HCT116 (cell line): ENCODE measurements around the gene EYA4. TPM values are rescaled to one million over a fixed set of nuclear protein-coding genes. Genes with fewer than 3 reads are reported as not detected.

Source experiments
- ATAC-seq: fragments of 200-7000 bp; cut with Tn5 transposase; 2 replicates; pipeline ENCODE4 v1.9.1; 2020; ENCODE audit warnings: mild to moderate bottlenecking, moderate library complexity
- BruUV-seq: library from RNA; stranded (reverse); fragments of 400-500 nt; replicated peaks from 2 replicates; lab custom pipeline; 2021; lab: Mats Ljungman, UMichigan
- CTCF ChIA-PET: fragments of 300-600 bp; sonication (Branson Sonifier 250); formaldehyde crosslinking; loops from one replicate; lab custom pipeline; 2021; ENCODE audit warnings: antibody characterized with exemption; lab: Charles Lee
- POLR2A ChIA-PET: fragments of 300-600, 350-600 bp; sonication (Branson Sonifier 250); formaldehyde crosslinking; loops from one replicate; lab custom pipeline; 2021; ENCODE audit warnings: antibody characterized with exemption; lab: Charles Lee
- RAD21 ChIA-PET, 2 experiments: fragments of 300-600 bp; sonication (Branson Sonifier 250); formaldehyde crosslinking; loops; one replicate each; lab custom pipeline; 2023; ENCODE audit warnings: low total read pairs in 2 of 2; ENCODE audit not compliant: uncharacterized antibody in 2 of 2, unreplicated experiment in 2 of 2, low non-redundant PET in 1 of 2; lab: Charles Lee
- DNase-seq: peaks from one replicate; pipeline ENCODE4 v3.0.0-alpha.2; 2010; ENCODE audit warnings: low read depth, low spot score
- H2AFZ ChIP-seq: fragments of 200-600 bp; shearing (Covaris generic), sonication (generic); 2 replicates; pipeline ENCODE4 v1.6.1; 2017; ENCODE audit warnings: low read depth, mixed run types, mixed read lengths, antibody characterized with exemption, low read length; ENCODE audit not compliant: poor library complexity, severe bottlenecking
- H3K27ac ChIP-seq: 2 replicates; pipeline ENCODE4 v1.5.1; 2012; ENCODE audit warnings: low read depth, low read length
- H3K27me3 ChIP-seq: fragments of 200-600 bp; sonication (generic); 2 replicates; pipeline ENCODE4 v1.6.1; 2016; ENCODE audit warnings: mixed run types, low read length, mixed read lengths; ENCODE audit not compliant: insufficient read depth
- H3K36me3 ChIP-seq, 2 experiments: fragments of 200-500 bp in 1 of 2; fragments of 200-600 bp in 1 of 2; sonication (Bioruptor generic) in 1 of 2; sonication (generic) in 1 of 2; 2 replicates each; pipeline versions ENCODE4 v1.5.1 to v1.6.1; 2014 to 2016; ENCODE audit warnings: low read length in 2 of 2, inconsistent platforms in 1 of 2, mixed read lengths in 1 of 2, mixed run types in 1 of 2; ENCODE audit not compliant: insufficient read depth in 2 of 2, control insufficient read depth in 1 of 2
- H3K4me1 ChIP-seq, 2 experiments: fragments of 200-600 bp in 1 of 2; sonication (generic) in 1 of 2; 2 replicates each; pipeline versions ENCODE4 v1.5.1 to v1.6.1; 2012 to 2017; ENCODE audit warnings: low read length in 2 of 2, inconsistent platforms in 1 of 2, mild to moderate bottlenecking in 1 of 2, mixed read lengths in 1 of 2, mixed run types in 1 of 2, moderate library complexity in 1 of 2; ENCODE audit not compliant: insufficient read depth in 2 of 2, control insufficient read depth in 1 of 2
- H3K4me2 ChIP-seq: fragments of 200-600 bp; sonication (generic); 2 replicates; pipeline ENCODE4 v1.6.1; 2017; ENCODE audit warnings: mixed run types, low read length, mixed read lengths
- H3K4me3 ChIP-seq, 2 experiments: fragments of 200-600 bp in 1 of 2; sonication (generic) in 1 of 2; replicated peaks in 1 of 2; 2 replicates each; pipeline ENCODE4 v1.5.1; 2011 to 2016; ENCODE audit warnings: low read length in 2 of 2, control low read depth in 1 of 2, low read depth in 1 of 2, mild to moderate bottlenecking in 1 of 2, mixed read lengths in 1 of 2, mixed run types in 1 of 2
- H3K79me2 ChIP-seq: fragments of 200-600 bp; sonication (generic); 2 replicates; pipeline ENCODE4 v1.6.1; 2017; ENCODE audit warnings: mild to moderate bottlenecking, mixed run types, low read length, moderate library complexity, mixed read lengths; ENCODE audit not compliant: insufficient read depth
- H3K9ac ChIP-seq: fragments of 200-600 bp; sonication (generic); 2 replicates; pipeline ENCODE4 v1.6.1; 2016; ENCODE audit warnings: low read length, mixed read lengths
- H3K9me2 ChIP-seq: fragments of 200-600 bp; sonication (generic), shearing (Covaris generic); 2 replicates; pipeline ENCODE4 v1.6.1; 2017; ENCODE audit warnings: mixed run types, mild to moderate bottlenecking, moderate library complexity; ENCODE audit not compliant: insufficient read depth
- H3K9me3 ChIP-seq, 2 experiments: fragments of 200-500 bp in 1 of 2; fragments of 200-600 bp in 1 of 2; sonication (Bioruptor generic) in 1 of 2; sonication (generic) in 1 of 2; 2 replicates each; pipeline ENCODE4 v1.6.1; 2014 to 2017; ENCODE audit warnings: low read length in 2 of 2, mixed read lengths in 2 of 2, inconsistent platforms in 1 of 2, low read depth in 1 of 2, mild to moderate bottlenecking in 1 of 2, mixed run types in 1 of 2, moderate library complexity in 1 of 2; ENCODE audit not compliant: control insufficient read depth in 1 of 2, insufficient read depth in 1 of 2
- H4K20me1 ChIP-seq: fragments of 200-600 bp; sonication (generic), shearing (Covaris generic); 2 replicates; pipeline ENCODE4 v1.6.1; 2017; ENCODE audit warnings: mixed run types, mild to moderate bottlenecking, moderate library complexity; ENCODE audit not compliant: insufficient read depth
- ATF3 ChIP-seq: IDR thresholded peaks from 2 replicates; pipeline ENCODE4 v1.6.1; 2012
- CBX3 ChIP-seq: IDR thresholded peaks from 2 replicates; pipeline ENCODE4 v1.6.1; 2012; ENCODE audit warnings: low read depth
- CEBPB ChIP-seq: IDR thresholded peaks from 2 replicates; pipeline ENCODE4 v1.6.1; 2012; ENCODE audit warnings: low read depth
- CTCF ChIP-seq, 3 experiments: fragments of 200-600 bp in 1 of 3; sonication (generic) in 1 of 3; IDR thresholded peaks in 2 of 3; conservative IDR thresholded peaks in 1 of 3; 2 replicates each; pipeline ENCODE4 v1.5.1; 2012 to 2017; ENCODE audit warnings: low read depth in 2 of 3, low read length in 2 of 3, antibody characterized with exemption in 1 of 3, borderline replicate concordance in 1 of 3, control low read depth in 1 of 3, mild to moderate bottlenecking in 1 of 3, mixed read lengths in 1 of 3, mixed run types in 1 of 3, moderate library complexity in 1 of 3; ENCODE audit not compliant: insufficient read depth in 1 of 3
- EZH2 ChIP-seq: fragments of 200-600 bp; sonication (generic); IDR thresholded peaks from 2 replicates; pipeline ENCODE4 v1.6.1; 2017; ENCODE audit warnings: antibody characterized with exemption, mixed run types
- EZH2phosphoT487 ChIP-seq: fragments of 200-600 bp; IDR thresholded peaks from 2 replicates; pipeline ENCODE4 v1.6.1; 2018; ENCODE audit warnings: antibody characterized with exemption, borderline replicate concordance
- POLR2AphosphoS5 ChIP-seq: IDR thresholded peaks from 2 replicates; pipeline ENCODE4 v1.6.1; 2011; ENCODE audit warnings: mild to moderate bottlenecking, low read depth, low read length, moderate library complexity
- RAD21 ChIP-seq: IDR thresholded peaks from 2 replicates; pipeline ENCODE4 v1.6.1; 2012; ENCODE audit warnings: low read depth, mild to moderate bottlenecking
- SIN3A ChIP-seq: IDR thresholded peaks from 2 replicates; pipeline ENCODE4 v1.6.1; 2012; ENCODE audit warnings: low read depth
- SP1 ChIP-seq: IDR thresholded peaks from 2 replicates; pipeline ENCODE4 v1.6.1; 2012; ENCODE audit warnings: low read depth
- SRF ChIP-seq: IDR thresholded peaks from 2 replicates; pipeline ENCODE4 v1.6.1; 2012; ENCODE audit warnings: low read depth
- intact Hi-C: fragments of 100-400 bp; cut with micrococcal nuclease; formaldehyde crosslinking; loops from 2 replicates; pipeline ENCODE4 v1.10.0; 2022
- total RNA-seq: library from RNA; stranded (reverse); gene quantifications from one replicate; pipeline ENCODE4 v1.2.1, GENCODE V29; 2021; ENCODE audit not compliant: unreplicated experiment
- TF ChIP-seq, protein P1 (sequence below): IDR thresholded peaks from 2 replicates; pipeline ENCODE4 v1.6.1; 2011; ENCODE audit warnings: mild to moderate bottlenecking, low read length, moderate library complexity; ENCODE audit not compliant: insufficient replicate concordance; ENCODE audit errors: extremely low read depth

Gene EYA4
- total RNA-seq, 1 experiment from 2014 or later, result not detected

- no TSS peak for BruUV-seq
- H3K9ac ChIP-seq, result no peak overlapping the region
- peaks cover 6% of the 10 kb centered on the region; the same call in 1 of the 2 replicates for H3K27me3 ChIP-seq
- CTCF ChIA-PET, result no interaction called here
- no peaks in the 10 kb centered on the region for H3K9me2 ChIP-seq
- ATAC-seq, result no peak
- POLR2A ChIA-PET, result no interaction called here
- intact Hi-C loops, result no loop called here
- H3K79me2 ChIP-seq, result no peaks in the 10 kb centered on the region
- H3K36me3 ChIP-seq, result no peaks in the 10 kb centered on the region
- H2AFZ ChIP-seq, result no peak overlapping the region
- no peaks in the 10 kb centered on the region for H4K20me1 ChIP-seq
- no peak overlapping the region for H3K4me2 ChIP-seq
- DNase-seq, result no peak
- RAD21 ChIA-PET, result no interaction called here
- H3K4me1 ChIP-seq, result no peaks in the 10 kb centered on the region
- H3K9me3 ChIP-seq, result no peaks in the 10 kb centered on the region
- H3K4me3 ChIP-seq, result no peak overlapping the region
- TF ChIP-seq EZH2phosphoT487, result no peak
- TF ChIP-seq CBX3, result no peak
- no peak for TF ChIP-seq CTCF (IDR thresholded peaks at IDR 0.05 in 2 of 3, conservative IDR thresholded peaks at IDR 0.05 in 1 of 3; ENCODE audit: borderline replicate concordance in 1 of 3, insufficient read depth in 1 of 3, low read depth in 2 of 3, low read length in 2 of 3)
- TF ChIP-seq SIN3A, result no peak
- no peak for TF ChIP-seq ATF3
- TF ChIP-seq POLR2AphosphoS5, result no peak
- TF ChIP-seq SRF, result no peak
- no peak for TF ChIP-seq SP1
- no peak for TF ChIP-seq EZH2
- TF ChIP-seq, protein P1, sequence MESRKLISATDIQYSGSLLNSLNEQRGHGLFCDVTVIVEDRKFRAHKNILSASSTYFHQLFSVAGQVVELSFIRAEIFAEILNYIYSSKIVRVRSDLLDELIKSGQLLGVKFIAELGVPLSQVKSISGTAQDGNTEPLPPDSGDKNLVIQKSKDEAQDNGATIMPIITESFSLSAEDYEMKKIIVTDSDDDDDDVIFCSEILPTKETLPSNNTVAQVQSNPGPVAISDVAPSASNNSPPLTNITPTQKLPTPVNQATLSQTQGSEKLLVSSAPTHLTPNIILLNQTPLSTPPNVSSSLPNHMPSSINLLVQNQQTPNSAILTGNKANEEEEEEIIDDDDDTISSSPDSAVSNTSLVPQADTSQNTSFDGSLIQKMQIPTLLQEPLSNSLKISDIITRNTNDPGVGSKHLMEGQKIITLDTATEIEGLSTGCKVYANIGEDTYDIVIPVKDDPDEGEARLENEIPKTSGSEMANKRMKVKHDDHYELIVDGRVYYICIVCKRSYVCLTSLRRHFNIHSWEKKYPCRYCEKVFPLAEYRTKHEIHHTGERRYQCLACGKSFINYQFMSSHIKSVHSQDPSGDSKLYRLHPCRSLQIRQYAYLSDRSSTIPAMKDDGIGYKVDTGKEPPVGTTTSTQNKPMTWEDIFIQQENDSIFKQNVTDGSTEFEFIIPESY, result no peak
- TF ChIP-seq RAD21, result no peak
- TF ChIP-seq CEBPB, result no peak
- TF ChIP-seq, all 23 proteins: peak for 0
- no peak overlapping the region for H3K27ac ChIP-seq
Measured at GRCh38 chr6:133206942-133207341, 34.2 kb upstream of the EYA4 start.
